Measurements from ENCODE around the gene PUS7.
"Not testable (repeated sequence)": the region's sequence is repeated elsewhere in the genome, so short reads cannot be mapped to it uniquely, and the experiment has no call there.

The PUS7 gene

GRCh38 chr7:105461518-105461917 is 60.6 kb downstream of the PUS7 start:
- Histone ChIP-seq H3K9me3 (ENCODE audit: control insufficient read depth in 1 of 2, low read length in 2 of 2) (no peaks in the 10 kb centered on the region), H3K27ac (ENCODE audit: low read length) (no peak overlapping the region), H3K4me1 (ENCODE audit: control insufficient read depth in 1 of 2, insufficient read depth in 2 of 2, low read length in 2 of 2) (no peaks in the 10 kb centered on the region), H3K4me3 (ENCODE audit: low read depth in 1 of 2, low read length in 2 of 2) (no peak overlapping the region), H3K27me3 (ENCODE audit: low read depth, low read length) (no peaks in the 10 kb centered on the region), H3K36me3 (ENCODE audit: control insufficient read depth in 1 of 2, insufficient read depth in 2 of 2, low read length in 2 of 2) (peaks cover 4 to 20% of the 10 kb centered on the region in 2 donors)

- no peak overlapping the region for H3K4me3 ChIP-seq (ENCODE audit: low read depth in 1 of 2, low read length in 2 of 2)
- H3K27me3 ChIP-seq (ENCODE audit: low read depth, low read length) = no peaks in the 10 kb centered on the region
- H3K27ac ChIP-seq (ENCODE audit: low read length) = no peak overlapping the region
- no peaks in the 10 kb centered on the region for H3K9me3 ChIP-seq (ENCODE audit: control insufficient read depth in 1 of 2, low read length in 2 of 2)
- H3K36me3 ChIP-seq (ENCODE audit: control insufficient read depth in 1 of 2, insufficient read depth in 2 of 2, low read length in 2 of 2) = peaks cover 4 to 20% of the 10 kb centered on the region in 2 donors
- H3K4me1 ChIP-seq (ENCODE audit: control insufficient read depth in 1 of 2, insufficient read depth in 2 of 2, low read length in 2 of 2) = no peaks in the 10 kb centered on the region
Observed at GRCh38 chr7:105457619-105458225, 64.3 kb downstream of the PUS7 start.

- peaks cover 4 to 11% of the 10 kb centered on the region in 2 donors for H3K36me3 ChIP-seq (ENCODE audit: control insufficient read depth in 1 of 2, insufficient read depth in 2 of 2, low read length in 2 of 2)
- no peaks in the 10 kb centered on the region for H3K4me1 ChIP-seq (ENCODE audit: control insufficient read depth in 1 of 2, insufficient read depth in 2 of 2, low read length in 2 of 2)
- no peak overlapping the region for H3K4me3 ChIP-seq (ENCODE audit: low read depth in 1 of 2, low read length in 2 of 2)
- no peaks in the 10 kb centered on the region for H3K9me3 ChIP-seq (ENCODE audit: control insufficient read depth in 1 of 2, low read length in 2 of 2)
- H3K27me3 ChIP-seq (ENCODE audit: low read depth, low read length) = no peaks in the 10 kb centered on the region
- no peak overlapping the region for H3K27ac ChIP-seq (ENCODE audit: low read length)
Observed at GRCh38 chr7:105454921-105455320, 67.2 kb downstream of the PUS7 start.

- H3K4me1 ChIP-seq (ENCODE audit: control insufficient read depth in 1 of 2, insufficient read depth in 2 of 2, low read length in 2 of 2) = no peaks in the 10 kb centered on the region
- no peaks in the 10 kb centered on the region for H3K9me3 ChIP-seq (ENCODE audit: control insufficient read depth in 1 of 2, low read length in 2 of 2)
- H3K4me3 ChIP-seq (ENCODE audit: low read depth in 1 of 2, low read length in 2 of 2) = no peak overlapping the region
- no peaks in the 10 kb centered on the region for H3K27me3 ChIP-seq (ENCODE audit: low read depth, low read length)
- H3K27ac ChIP-seq (ENCODE audit: low read length) = no peak overlapping the region
- H3K36me3 ChIP-seq (ENCODE audit: control insufficient read depth in 1 of 2, insufficient read depth in 2 of 2, low read length in 2 of 2) = peaks cover 4 to 11% of the 10 kb centered on the region in 2 donors
Observed at GRCh38 chr7:105454095-105454747, 67.8 kb downstream of the PUS7 start.

- H3K27me3 ChIP-seq (ENCODE audit: low read depth, low read length) = no peaks in the 10 kb centered on the region
- no peak overlapping the region for H3K4me3 ChIP-seq (ENCODE audit: low read depth in 1 of 2, low read length in 2 of 2)
- no peak overlapping the region for H3K27ac ChIP-seq (ENCODE audit: low read length)
- H3K4me1 ChIP-seq (ENCODE audit: control insufficient read depth in 1 of 2, insufficient read depth in 2 of 2, low read length in 2 of 2) = no peaks in the 10 kb centered on the region
- no peaks in the 10 kb centered on the region for H3K9me3 ChIP-seq (ENCODE audit: control insufficient read depth in 1 of 2, low read length in 2 of 2)
- peaks cover 0 to 4% of the 10 kb centered on the region in 2 donors for H3K36me3 ChIP-seq (ENCODE audit: control insufficient read depth in 1 of 2, insufficient read depth in 2 of 2, low read length in 2 of 2)
Observed at GRCh38 chr7:105452085-105452484, 70.0 kb downstream of the PUS7 start.

- not testable (repeated sequence) for H3K36me3 ChIP-seq (ENCODE audit: control insufficient read depth in 1 of 2, insufficient read depth in 2 of 2, low read length in 2 of 2); H3K4me1 ChIP-seq (ENCODE audit: control insufficient read depth in 1 of 2, insufficient read depth in 2 of 2, low read length in 2 of 2); H3K27me3 ChIP-seq (ENCODE audit: low read depth, low read length); H3K27ac ChIP-seq (ENCODE audit: low read length); H3K4me3 ChIP-seq (ENCODE audit: low read depth in 1 of 2, low read length in 2 of 2); H3K9me3 ChIP-seq (ENCODE audit: control insufficient read depth in 1 of 2, low read length in 2 of 2)
Observed at GRCh38 chr7:105450870-105451269, 71.2 kb downstream of the PUS7 start.

GRCh38 chr7:105450177-105450861 is 71.8 kb downstream of the PUS7 start:
- H3K27me3 ChIP-seq (ENCODE audit: low read depth, low read length) = no peaks in the 10 kb centered on the region
- no peaks in the 10 kb centered on the region for H3K9me3 ChIP-seq (ENCODE audit: control insufficient read depth in 1 of 2, low read length in 2 of 2)
- no peaks in the 10 kb centered on the region for H3K36me3 ChIP-seq (ENCODE audit: control insufficient read depth in 1 of 2, insufficient read depth in 2 of 2, low read length in 2 of 2)
- no peaks in the 10 kb centered on the region for H3K4me1 ChIP-seq (ENCODE audit: control insufficient read depth in 1 of 2, insufficient read depth in 2 of 2, low read length in 2 of 2)
- H3K27ac ChIP-seq (ENCODE audit: low read length) = no peak overlapping the region
- no peak overlapping the region for H3K4me3 ChIP-seq (ENCODE audit: low read depth in 1 of 2, low read length in 2 of 2)

- Histone ChIP-seq H3K27ac (ENCODE audit: low read length) (no peak overlapping the region), H3K9me3 (ENCODE audit: control insufficient read depth in 1 of 2, low read length in 2 of 2) (no peaks in the 10 kb centered on the region), H3K4me3 (ENCODE audit: low read depth in 1 of 2, low read length in 2 of 2) (no peak overlapping the region), H3K4me1 (ENCODE audit: control insufficient read depth in 1 of 2, insufficient read depth in 2 of 2, low read length in 2 of 2) (no peaks in the 10 kb centered on the region), H3K27me3 (ENCODE audit: low read depth, low read length) (no peaks in the 10 kb centered on the region), H3K36me3 (ENCODE audit: control insufficient read depth in 1 of 2, insufficient read depth in 2 of 2, low read length in 2 of 2) (no peaks in the 10 kb centered on the region)
Observed at GRCh38 chr7:105448181-105448580, 73.9 kb downstream of the PUS7 start.

GRCh38 chr7:105444342-105444987 is 77.6 kb downstream of the PUS7 start:
- H3K27me3 ChIP-seq (ENCODE audit: low read depth, low read length) = no peaks in the 10 kb centered on the region
- no peaks in the 10 kb centered on the region for H3K4me1 ChIP-seq (ENCODE audit: control insufficient read depth in 1 of 2, insufficient read depth in 2 of 2, low read length in 2 of 2)
- H3K27ac ChIP-seq (ENCODE audit: low read length) = no peak overlapping the region
- no peak overlapping the region for H3K4me3 ChIP-seq (ENCODE audit: low read depth in 1 of 2, low read length in 2 of 2)
- no peaks in the 10 kb centered on the region for H3K36me3 ChIP-seq (ENCODE audit: control insufficient read depth in 1 of 2, insufficient read depth in 2 of 2, low read length in 2 of 2)
- H3K9me3 ChIP-seq (ENCODE audit: control insufficient read depth in 1 of 2, low read length in 2 of 2) = no peaks in the 10 kb centered on the region

- not testable (repeated sequence) for H3K27me3 ChIP-seq (ENCODE audit: low read depth, low read length); H3K9me3 ChIP-seq (ENCODE audit: control insufficient read depth in 1 of 2, low read length in 2 of 2); H3K27ac ChIP-seq (ENCODE audit: low read length); H3K36me3 ChIP-seq (ENCODE audit: control insufficient read depth in 1 of 2, insufficient read depth in 2 of 2, low read length in 2 of 2); H3K4me3 ChIP-seq (ENCODE audit: low read depth in 1 of 2, low read length in 2 of 2); H3K4me1 ChIP-seq (ENCODE audit: control insufficient read depth in 1 of 2, insufficient read depth in 2 of 2, low read length in 2 of 2)
Observed at GRCh38 chr7:105442214-105442613, 79.9 kb downstream of the PUS7 start.

- Histone ChIP-seq H3K4me1 (ENCODE audit: control insufficient read depth in 1 of 2, insufficient read depth in 2 of 2, low read length in 2 of 2) (no peaks in the 10 kb centered on the region), H3K36me3 (ENCODE audit: control insufficient read depth in 1 of 2, insufficient read depth in 2 of 2, low read length in 2 of 2) (no peaks in the 10 kb centered on the region), H3K9me3 (ENCODE audit: control insufficient read depth in 1 of 2, low read length in 2 of 2) (no peaks in the 10 kb centered on the region), H3K27ac (ENCODE audit: low read length) (no peak overlapping the region), H3K4me3 (ENCODE audit: low read depth in 1 of 2, low read length in 2 of 2) (no peak overlapping the region), H3K27me3 (ENCODE audit: low read depth, low read length) (no peaks in the 10 kb centered on the region)
Observed at GRCh38 chr7:105439174-105439893, 82.7 kb downstream of the PUS7 start.

Measured in muscle layer of duodenum (tissue), 2 donors.